Breast epithelium (tissue), 4 donors: ENCODE data around the gene UCN3. TPM values are rescaled to one million over a fixed set of nuclear protein-coding genes. Genes with fewer than 3 reads are reported as not detected.

Experiments used
- DNase-seq, 2 donors: peaks; one replicate each; pipeline ENCODE4 v3.0.0-alpha.2; 2019; ENCODE audit warnings: low spot score in 2 of 2
- H3K27ac ChIP-seq, 2 donors: fragments of 200-600 bp; sonication (generic) in 1 of 2; one replicate each; pipeline ENCODE4 v1.5.1; 2016 to 2019; ENCODE audit warnings: mild to moderate bottlenecking in 1 of 2
- H3K27me3 ChIP-seq, 2 donors: fragments of 200-600 bp; sonication (generic) in 1 of 2; one replicate each; pipeline versions ENCODE4 v1.5.1 to v1.6.0; 2017 to 2019; ENCODE audit warnings: control low read depth in 1 of 2, mild to moderate bottlenecking in 1 of 2
- H3K36me3 ChIP-seq: fragments of 200-600 bp; one replicate; pipeline ENCODE4 v1.5.1; 2019
- H3K4me1 ChIP-seq, 2 donors: fragments of 200-600 bp; sonication (generic); one replicate each; pipeline ENCODE4 v1.5.1; 2016 to 2019; ENCODE audit warnings: control low read depth in 1 of 2
- H3K4me3 ChIP-seq, 3 donors: fragments of 200-600 bp; sonication (generic); 1 replicate in 2 of 3; 2 replicates in 1 of 3; pipeline ENCODE4 v1.5.1; 2016 to 2019; ENCODE audit warnings: mild to moderate bottlenecking in 3 of 3, moderate library complexity in 2 of 3
- H3K9me3 ChIP-seq, 2 donors: fragments of 200-600 bp; sonication (generic) in 1 of 2; one replicate each; pipeline ENCODE4 v1.5.1; 2016 to 2019; ENCODE audit warnings: control low read depth in 1 of 2
- POLR2A ChIP-seq: fragments of 450-650 bp; IDR thresholded peaks from one replicate; pipeline ENCODE4 v1.6.1; 2016; ENCODE audit warnings: antibody characterized with exemption, mild to moderate bottlenecking, moderate library complexity
- POLR2AphosphoS5 ChIP-seq, 3 donors: sonication (generic); formaldehyde crosslinking; IDR thresholded peaks; one replicate each; pipeline ENCODE4 v1.6.1; 2017; ENCODE audit warnings: antibody characterized with exemption in 3 of 3
- intact Hi-C: fragments of 100-400 bp; cut with DNase I; formaldehyde crosslinking; loops from one replicate; pipeline ENCODE4 v1.15.1; 2023; ENCODE audit warnings: low total_unique reads
- total RNA-seq, 3 donors: library from RNA; depleted of rRNA; stranded (reverse); fragments of >200 nt; gene quantifications; one replicate each; pipeline ENCODE4 v1.1.0, GENCODE V29; 2016
- TF ChIP-seq, protein P1 (sequence below), 3 donors: fragments of 450-650 bp; IDR thresholded peaks; one replicate each; pipeline ENCODE4 v1.5.1; 2016 to 2017; ENCODE audit warnings: antibody characterized with exemption in 3 of 3, mild to moderate bottlenecking in 3 of 3, moderate library complexity in 3 of 3

The UCN3 gene
- total RNA-seq, 3 donors from 2014 or later = not detected

GRCh38 chr10:5396556-5397300 lies 32.0 kb downstream of the UCN3 start:
- no peak overlapping the region for H3K4me3 ChIP-seq
- no peaks in the 10 kb centered on the region for H3K27me3 ChIP-seq
- H3K9me3 ChIP-seq = peaks cover 1 to 2% of the 10 kb centered on the region in 2 donors
- no peaks in the 10 kb centered on the region for H3K4me1 ChIP-seq
- DNase-seq = no peak
- H3K36me3 ChIP-seq = no peaks in the 10 kb centered on the region
- TF ChIP-seq, protein P1, sequence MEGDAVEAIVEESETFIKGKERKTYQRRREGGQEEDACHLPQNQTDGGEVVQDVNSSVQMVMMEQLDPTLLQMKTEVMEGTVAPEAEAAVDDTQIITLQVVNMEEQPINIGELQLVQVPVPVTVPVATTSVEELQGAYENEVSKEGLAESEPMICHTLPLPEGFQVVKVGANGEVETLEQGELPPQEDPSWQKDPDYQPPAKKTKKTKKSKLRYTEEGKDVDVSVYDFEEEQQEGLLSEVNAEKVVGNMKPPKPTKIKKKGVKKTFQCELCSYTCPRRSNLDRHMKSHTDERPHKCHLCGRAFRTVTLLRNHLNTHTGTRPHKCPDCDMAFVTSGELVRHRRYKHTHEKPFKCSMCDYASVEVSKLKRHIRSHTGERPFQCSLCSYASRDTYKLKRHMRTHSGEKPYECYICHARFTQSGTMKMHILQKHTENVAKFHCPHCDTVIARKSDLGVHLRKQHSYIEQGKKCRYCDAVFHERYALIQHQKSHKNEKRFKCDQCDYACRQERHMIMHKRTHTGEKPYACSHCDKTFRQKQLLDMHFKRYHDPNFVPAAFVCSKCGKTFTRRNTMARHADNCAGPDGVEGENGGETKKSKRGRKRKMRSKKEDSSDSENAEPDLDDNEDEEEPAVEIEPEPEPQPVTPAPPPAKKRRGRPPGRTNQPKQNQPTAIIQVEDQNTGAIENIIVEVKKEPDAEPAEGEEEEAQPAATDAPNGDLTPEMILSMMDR (IDR thresholded peaks at IDR 0.05) = no peak
- TF ChIP-seq POLR2A (no peak), POLR2AphosphoS5 (IDR thresholded peaks at IDR 0.05) (no peak)
- H3K27ac ChIP-seq = no peak overlapping the region
- intact Hi-C loops = no loop called here

DNA sequence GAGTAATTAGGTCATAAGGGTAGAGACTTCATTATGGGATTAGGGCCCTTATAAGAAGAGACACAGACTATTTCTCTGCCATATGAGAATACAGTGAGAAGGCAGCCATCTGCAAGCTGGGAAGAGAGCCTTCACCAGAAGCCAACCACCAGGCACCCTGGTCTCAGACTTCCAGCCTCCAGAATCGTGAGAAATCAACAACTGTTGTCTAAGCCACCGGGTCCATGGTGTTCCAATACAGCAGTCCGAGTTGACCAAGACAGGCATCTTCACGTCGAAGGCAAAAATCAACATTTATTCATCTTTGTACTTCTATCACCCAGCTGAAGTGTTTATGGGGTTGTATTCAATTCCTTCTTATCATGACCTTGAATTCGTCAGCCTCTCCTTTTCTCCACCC lies 34.6 kb downstream of the UCN3 start:
- no peak overlapping the region for H3K27ac ChIP-seq

GRCh38 chr10:5400468-5401240 lies 35.9 kb downstream of the UCN3 start:
- Histone ChIP-seq H3K36me3 (no peaks in the 10 kb centered on the region), H3K4me1 (no peaks in the 10 kb centered on the region), H3K27me3 (no peaks in the 10 kb centered on the region), H3K27ac (no peak overlapping the region), H3K4me3 (no peak overlapping the region), H3K9me3 (no peaks in the 10 kb centered on the region)
- TF ChIP-seq POLR2A = no peak
- TF ChIP-seq, protein P1 (IDR thresholded peaks at IDR 0.05) = no peak
- TF ChIP-seq POLR2AphosphoS5 (IDR thresholded peaks at IDR 0.05) = no peak
- no peak for DNase-seq
- intact Hi-C loops = no loop called here

More for the DNA sequence above, 34.6 kb downstream of the UCN3 start:
- Histone ChIP-seq H3K4me3 (no peak overlapping the region), H3K4me1 (no peaks in the 10 kb centered on the region), H3K36me3 (no peaks in the 10 kb centered on the region), H3K9me3 (no peaks in the 10 kb centered on the region), H3K27me3 (no peaks in the 10 kb centered on the region)
- TF ChIP-seq, protein P1 (IDR thresholded peaks at IDR 0.05) = no peak
- no peak for TF ChIP-seq POLR2A
- no peak for TF ChIP-seq POLR2AphosphoS5 (IDR thresholded peaks at IDR 0.05)
- DNase-seq = no peak
- intact Hi-C loops = no loop called here

GRCh38 chr10:5402798-5403197 lies 38.0 kb downstream of the UCN3 start:
- intact Hi-C loops = no loop called here
- Histone ChIP-seq H3K4me3 (no peak overlapping the region), H3K27ac (no peak overlapping the region)

More at GRCh38 chr10:5402798-5403197, 38.0 kb downstream of the UCN3 start:
- Histone ChIP-seq H3K36me3 (no peaks in the 10 kb centered on the region), H3K4me1 (no peaks in the 10 kb centered on the region), H3K27me3 (no peaks in the 10 kb centered on the region), H3K9me3 (no peaks in the 10 kb centered on the region)
- DNase-seq = no peak
- no peak for TF ChIP-seq POLR2AphosphoS5 (IDR thresholded peaks at IDR 0.05)
- TF ChIP-seq, protein P1 (IDR thresholded peaks at IDR 0.05) = no peak
- no peak for TF ChIP-seq POLR2A
